Endothelial cell of umbilical vein (primary cell): Measurements from ENCODE around the gene CCDC106. TPM values are rescaled to one million over a fixed set of nuclear protein-coding genes. Genes with fewer than 3 reads are reported as not detected.

Source experiments
- BruUV-seq: library from RNA; stranded (reverse); fragments of 400-500 nt; replicated peaks from 2 replicates; lab custom pipeline; 2021; lab: Mats Ljungman, UMichigan
- CTCF ChIA-PET: fragments of 300-600, 350-600 bp; sonication (Branson Sonifier 250); formaldehyde crosslinking; loops from one replicate; lab custom pipeline; 2021; ENCODE audit warnings: antibody characterized with exemption, inconsistent platforms; lab: Charles Lee
- POLR2A ChIA-PET: fragments of 300-600, 350-600 bp; sonication (Branson Sonifier 250); formaldehyde crosslinking; loops from one replicate; lab custom pipeline; 2021; ENCODE audit warnings: antibody characterized with exemption, inconsistent platforms; lab: Charles Lee
- DNase-seq: peaks from one replicate; pipeline ENCODE4 v3.0.0-alpha.2; 2011; ENCODE audit warnings: low read depth, low spot score
- FAIRE-seq: peaks from 2 replicates; lab custom pipeline; 2011; peaks lifted over from hg19 to GRCh38; lab: Jason Lieb, UNC
- H2AFZ ChIP-seq: 2 replicates; pipeline ENCODE4 v1.6.0; 2012; ENCODE audit warnings: low read depth, low read length, control low read depth, inconsistent platforms
- H3K27ac ChIP-seq: 2 replicates; pipeline ENCODE4 v1.5.1; 2011; ENCODE audit warnings: low read depth, mild to moderate bottlenecking, control low read depth, low read length, moderate library complexity; ENCODE audit not compliant: insufficient read depth
- H3K27me3 ChIP-seq, 2 experiments: 2 replicates each; pipeline versions ENCODE4 v1.6.0 to v1.6.1; 2011; ENCODE audit warnings: low read length in 2 of 2, mixed read lengths in 1 of 2; ENCODE audit not compliant: control insufficient read depth in 2 of 2, insufficient read depth in 2 of 2
- H3K36me3 ChIP-seq, 2 experiments: 2 replicates in 1 of 2; 3 replicates in 1 of 2; pipeline ENCODE4 v1.5.1; 2011; ENCODE audit warnings: low read length in 2 of 2, mild to moderate bottlenecking in 1 of 2, moderate library complexity in 1 of 2; ENCODE audit not compliant: control insufficient read depth in 2 of 2, insufficient read depth in 2 of 2; ENCODE audit errors: extremely low read depth in 1 of 2
- H3K4me1 ChIP-seq: 3 replicates; pipeline ENCODE4 v1.5.1; 2011; ENCODE audit warnings: mild to moderate bottlenecking, low read length; ENCODE audit not compliant: control insufficient read depth, insufficient read depth; ENCODE audit errors: extremely low read depth
- H3K4me2 ChIP-seq: 2 replicates; pipeline ENCODE4 v1.6.1; 2011; ENCODE audit warnings: low read length, control low read depth, mixed read lengths; ENCODE audit not compliant: insufficient read depth
- H3K4me3 ChIP-seq, 3 experiments: fragments of 200-600 bp in 1 of 3; sonication (generic), shearing (Covaris generic) in 1 of 3; replicated peaks in 1 of 3; 2 replicates each; pipeline ENCODE4 v1.5.1; 2011 to 2016; ENCODE audit warnings: control low read depth in 3 of 3, low read length in 3 of 3, mild to moderate bottlenecking in 2 of 3, inconsistent platforms in 1 of 3, low read depth in 1 of 3, moderate library complexity in 1 of 3; ENCODE audit not compliant: insufficient read depth in 1 of 3
- H3K79me2 ChIP-seq: 2 replicates; pipeline ENCODE4 v1.6.0; 2012; ENCODE audit warnings: low read length, inconsistent platforms; ENCODE audit not compliant: control insufficient read depth, insufficient read depth
- H3K9ac ChIP-seq: replicated peaks from 2 replicates; pipeline ENCODE3; 2011; ENCODE audit warnings: low read length, control low read depth; ENCODE audit not compliant: insufficient read depth; ENCODE audit errors: extremely low read depth
- H3K9me1 ChIP-seq: replicated peaks from 3 replicates; pipeline ENCODE4 v1.6.0; 2011; ENCODE audit warnings: mild to moderate bottlenecking, low read length; ENCODE audit not compliant: control insufficient read depth, insufficient read depth; ENCODE audit errors: extremely low read depth
- H3K9me3 ChIP-seq: replicated peaks from 2 replicates; pipeline ENCODE4 v1.5.1; 2012; ENCODE audit warnings: low read length, inconsistent platforms; ENCODE audit not compliant: control insufficient read depth, insufficient read depth
- H4K20me1 ChIP-seq: replicated peaks from 2 replicates; pipeline ENCODE3; 2011; ENCODE audit warnings: mild to moderate bottlenecking, low read length; ENCODE audit not compliant: control insufficient read depth, insufficient read depth; ENCODE audit errors: extremely low read depth
- CTCF ChIP-seq, 2 donors: IDR thresholded peaks; 1 replicate in 1 of 2; 2 replicates in 1 of 2; pipeline ENCODE4 v1.5.1; 2011; ENCODE audit warnings: low read length in 2 of 2, mild to moderate bottlenecking in 2 of 2, moderate library complexity in 2 of 2, control low read depth in 1 of 2, inconsistent platforms in 1 of 2, low read depth in 1 of 2; ENCODE audit not compliant: insufficient read depth in 1 of 2; ENCODE audit errors: extremely low read depth in 1 of 2
- EZH2 ChIP-seq: IDR thresholded peaks from 2 replicates; pipeline ENCODE4 v1.6.1; 2012; ENCODE audit warnings: borderline replicate concordance, low read depth, mild to moderate bottlenecking, moderate library complexity, low read length, inconsistent platforms; ENCODE audit not compliant: severe bottlenecking
- FOS ChIP-seq: IDR thresholded peaks from 2 replicates; pipeline ENCODE4 v1.6.1; 2011; ENCODE audit warnings: mild to moderate bottlenecking, low read length, moderate library complexity, borderline replicate concordance; ENCODE audit not compliant: insufficient read depth
- GATA2 ChIP-seq: IDR thresholded peaks from 2 replicates; pipeline ENCODE4 v1.7.0; 2011; ENCODE audit warnings: low read depth, mild to moderate bottlenecking, moderate library complexity, mixed read lengths, low read length; ENCODE audit not compliant: insufficient read length, insufficient read depth
- JUN ChIP-seq: IDR thresholded peaks from 2 replicates; pipeline ENCODE4 v1.6.1; 2011; ENCODE audit warnings: borderline replicate concordance, low read depth; ENCODE audit not compliant: insufficient read length, insufficient read depth
- MAX ChIP-seq: IDR thresholded peaks from 2 replicates; pipeline ENCODE4 v1.6.1; 2011; ENCODE audit not compliant: insufficient read depth, insufficient read length
- MYC ChIP-seq: IDR thresholded peaks from one replicate; pipeline ENCODE4 v1.6.1; 2011; ENCODE audit warnings: mild to moderate bottlenecking, low read depth, low read length
- POLR2AphosphoS5 ChIP-seq: IDR thresholded peaks from 2 replicates; pipeline ENCODE4 v1.6.1; 2012; ENCODE audit warnings: low read depth, mild to moderate bottlenecking, control low read depth, low read length, moderate library complexity; ENCODE audit not compliant: insufficient read depth
- dilution Hi-C: fragments of 300-500 bp; cut with MboI; formaldehyde crosslinking; loops from one replicate; pipeline ENCODE4 v1.15.0; 2019; ENCODE audit warnings: low sequenced_read_pairs; ENCODE audit not compliant: extremely low pct_ligation_motif_present
- intact Hi-C: fragments of 100-400 bp; cut with micrococcal nuclease; formaldehyde crosslinking; loops from one replicate; pipeline ENCODE4 v1.10.0; 2022
- polyA plus RNA-seq, 4 experiments: library from polyadenylated mRNA; depleted of rRNA in 3 of 4; stranded (reverse) in 3 of 4; unstranded in 1 of 4; fragments of >200 nt; gene quantifications; 2 replicates each; pipeline versions ENCODE4 v1.2.1 to v1.2.3, GENCODE V29; 2011 to 2012; ENCODE audit warnings: missing spikeins in 1 of 4
- total RNA-seq: library from RNA; stranded (reverse); gene quantifications from 2 replicates; pipeline ENCODE4 v1.2.3, GENCODE V29; 2021

The CCDC106 gene
- total and polyA plus RNA-seq, 2 donors (not counting 3 experiments of a cell fraction or from before 2014, with no cell fraction given): 11.8 to 12.0 TPM

GRCh38 chr19:55652311-55653128 is 4.5 kb downstream of the CCDC106 start:
- peaks cover 25% of the 10 kb centered on the region for H3K79me2 ChIP-seq
- H3K4me3 ChIP-seq: no peak overlapping the region
- H3K36me3 ChIP-seq: peaks cover 0 to 1% of the 10 kb centered on the region in 2 experiments
- H2AFZ ChIP-seq: no peak overlapping the region
- no peak overlapping the region for H3K4me2 ChIP-seq
- H3K9ac ChIP-seq: no peak overlapping the region
- no TSS peak for BruUV-seq
- ChIA-PET POLR2A (no interaction called here), CTCF (interaction anchor here (0.7 to 1.6 kb wide), 5 partner anchors 10 to 138 kb away, joined by 3 to 28 read pairs (median 5); no protein-coding TSS in a partner anchor)
- dilution Hi-C loops (no loop called here), intact Hi-C loops (loop anchor here (1.0 to 10.0 kb wide), 5 partner anchors 12 to 1188 kb away; partner anchors contain the start of genes KMT5C, LENG9 and ZNF787)
- no peaks in the 10 kb centered on the region for H3K27me3 ChIP-seq
- no peak for DNase-seq
- no peaks in the 10 kb centered on the region for H3K9me1 ChIP-seq
- H4K20me1 ChIP-seq: peaks cover 6% of the 10 kb centered on the region
- H3K9me3 ChIP-seq: no peaks in the 10 kb centered on the region
- FAIRE-seq: no peak
- no peak for TF ChIP-seq POLR2AphosphoS5
- no peak for TF ChIP-seq EZH2
- no peak for TF ChIP-seq FOS
- no peak for TF ChIP-seq MAX
- TF ChIP-seq GATA2: no peak
- no peak for TF ChIP-seq MYC
- TF ChIP-seq JUN: no peak
- TF ChIP-seq CTCF (IDR thresholded peaks at IDR 0.05; ENCODE audit: extremely low read depth in 1 of 2, insufficient read depth in 1 of 2, low read depth in 1 of 2, low read length in 2 of 2): no peak
- H3K4me1 ChIP-seq: peaks cover 24% of the 10 kb centered on the region
- H3K27ac ChIP-seq: no peak overlapping the region
